Measurements from ENCODE around the gene COL28A1. TPM values are rescaled to one million over a fixed set of nuclear protein-coding genes. Genes with fewer than 3 reads are reported as not detected.
A peak's percentile ranks its signal among the peaks of the same experiment; 100 is the strongest.

The COL28A1 gene
- total and polyA plus RNA-seq, 5 donors from 2014 or later = 0.35 TPM; not detected in 4

GRCh38 chr7:7557252-7557651 lies 21.6 kb upstream of the COL28A1 start:
- Mint-ChIP-seq H3K4me1 (no peaks in the 10 kb centered on the region), H3K4me3 (no peak overlapping the region), H3K27me3 (peaks cover 10% of the 10 kb centered on the region), H3K36me3 (peaks cover 26% of the 10 kb centered on the region), H3K9me3 (peaks cover 0 to 22% (median 3%) of the 10 kb centered on the region in 7 donors), H3K27ac (no peak overlapping the region)
- DNase-seq (no peak), ATAC-seq (ENCODE audit: low read depth in 2 of 2) (no peak)
- Histone ChIP-seq H3K36me3 (ENCODE audit: control insufficient read depth, insufficient read depth, low read length) (no peaks in the 10 kb centered on the region), H3K4me1 (ENCODE audit: control insufficient read depth, insufficient read depth, low read length, poor library complexity, severe bottlenecking) (no peaks in the 10 kb centered on the region), H3K27me3 (ENCODE audit: control insufficient read depth, insufficient read depth, low read length) (peaks cover 4% of the 10 kb centered on the region), H3K27ac (ENCODE audit: insufficient read depth, low read length, poor library complexity, severe bottlenecking) (no peak overlapping the region), H3K9me3 (ENCODE audit: control insufficient read depth in 2 of 2, low read length in 2 of 2) (peaks cover 7 to 8% of the 10 kb centered on the region in 2 experiments), H3K4me3 (ENCODE audit: low read depth, low read length) (no peak overlapping the region)

- Mint-ChIP-seq H3K27ac (no peak overlapping the region), H3K27me3 (peaks cover 10% of the 10 kb centered on the region), H3K36me3 (peaks cover 28% of the 10 kb centered on the region), H3K4me3 (no peak overlapping the region), H3K9me3 (peaks cover 0 to 22% (median 3%) of the 10 kb centered on the region in 7 donors), H3K4me1 (no peaks in the 10 kb centered on the region)
- Histone ChIP-seq H3K27me3 (ENCODE audit: control insufficient read depth, insufficient read depth, low read length) (peaks cover 4% of the 10 kb centered on the region), H3K9me3 (ENCODE audit: control insufficient read depth in 2 of 2, low read length in 2 of 2) (peaks cover 7 to 8% of the 10 kb centered on the region in 2 experiments), H3K36me3 (ENCODE audit: control insufficient read depth, insufficient read depth, low read length) (no peaks in the 10 kb centered on the region), H3K4me3 (ENCODE audit: low read depth, low read length) (no peak overlapping the region), H3K27ac (ENCODE audit: insufficient read depth, low read length, poor library complexity, severe bottlenecking) (no peak overlapping the region), H3K4me1 (ENCODE audit: control insufficient read depth, insufficient read depth, low read length, poor library complexity, severe bottlenecking) (no peaks in the 10 kb centered on the region)
- ATAC-seq (ENCODE audit: low read depth in 2 of 2) (no peak), DNase-seq (no peak)
Observed at GRCh38 chr7:7556852-7557251, 21.2 kb upstream of the COL28A1 start.

GRCh38 chr7:7554649-7555575 lies 19.2 kb upstream of the COL28A1 start:
- DNase-seq (no peak), ATAC-seq (ENCODE audit: low read depth in 2 of 2) (no peak)
- Mint-ChIP-seq H3K27ac (no peak overlapping the region), H3K36me3 (peaks cover 26% of the 10 kb centered on the region), H3K4me1 (no peaks in the 10 kb centered on the region), H3K27me3 (peaks cover 10% of the 10 kb centered on the region), H3K4me3 (no peak overlapping the region), H3K9me3 (peaks cover 0 to 20% (median 2%) of the 10 kb centered on the region in 7 donors)
- Histone ChIP-seq H3K27me3 (ENCODE audit: control insufficient read depth, insufficient read depth, low read length) (peaks cover 4% of the 10 kb centered on the region), H3K4me3 (ENCODE audit: low read depth, low read length) (no peak overlapping the region), H3K4me1 (ENCODE audit: control insufficient read depth, insufficient read depth, low read length, poor library complexity, severe bottlenecking) (no peaks in the 10 kb centered on the region), H3K36me3 (ENCODE audit: control insufficient read depth, insufficient read depth, low read length) (no peaks in the 10 kb centered on the region), H3K9me3 (ENCODE audit: control insufficient read depth in 2 of 2, low read length in 2 of 2) (peaks cover 7 to 8% of the 10 kb centered on the region in 2 experiments), H3K27ac (ENCODE audit: insufficient read depth, low read length, poor library complexity, severe bottlenecking) (no peak overlapping the region)

GRCh38 chr7:7554021-7554432 lies 18.4 kb upstream of the COL28A1 start:
- peaks cover 22% of the 10 kb centered on the region for H3K36me3 Mint-ChIP-seq
- no peak overlapping the region for H3K27ac ChIP-seq (ENCODE audit: insufficient read depth, low read length, poor library complexity, severe bottlenecking)
- no peak overlapping the region for H3K4me3 ChIP-seq (ENCODE audit: low read depth, low read length)
- ATAC-seq (ENCODE audit: low read depth in 2 of 2) (no peak), DNase-seq (no peak)
- H3K9me3 ChIP-seq (ENCODE audit: control insufficient read depth in 2 of 2, low read length in 2 of 2) = peaks cover 2 to 7% of the 10 kb centered on the region in 2 experiments
- no peaks in the 10 kb centered on the region for H3K4me1 Mint-ChIP-seq
- H3K27ac Mint-ChIP-seq = peak overlapping the region in 1 of 3 donors; percentile 76
- no peaks in the 10 kb centered on the region for H3K36me3 ChIP-seq (ENCODE audit: control insufficient read depth, insufficient read depth, low read length)
- H3K27me3 Mint-ChIP-seq = peaks cover 8% of the 10 kb centered on the region
- peaks cover 4% of the 10 kb centered on the region for H3K27me3 ChIP-seq (ENCODE audit: control insufficient read depth, insufficient read depth, low read length)
- no peaks in the 10 kb centered on the region for H3K4me1 ChIP-seq (ENCODE audit: control insufficient read depth, insufficient read depth, low read length, poor library complexity, severe bottlenecking)
- H3K4me3 Mint-ChIP-seq = no peak overlapping the region
- peaks cover 0 to 14% (median 2%) of the 10 kb centered on the region in 7 donors for H3K9me3 Mint-ChIP-seq

GRCh38 chr7:7553386-7553785 lies 17.7 kb upstream of the COL28A1 start:
- Mint-ChIP-seq H3K36me3 (peaks cover 18% of the 10 kb centered on the region), H3K9me3 (peaks cover 0 to 8% (median 1%) of the 10 kb centered on the region in 7 donors), H3K27ac (no peak overlapping the region), H3K4me1 (no peaks in the 10 kb centered on the region), H3K4me3 (no peak overlapping the region), H3K27me3 (peaks cover 4% of the 10 kb centered on the region)
- Histone ChIP-seq H3K4me1 (ENCODE audit: control insufficient read depth, insufficient read depth, low read length, poor library complexity, severe bottlenecking) (no peaks in the 10 kb centered on the region), H3K27ac (ENCODE audit: insufficient read depth, low read length, poor library complexity, severe bottlenecking) (no peak overlapping the region), H3K36me3 (ENCODE audit: control insufficient read depth, insufficient read depth, low read length) (no peaks in the 10 kb centered on the region), H3K9me3 (ENCODE audit: control insufficient read depth in 2 of 2, low read length in 2 of 2) (peaks cover 0 to under 1% of the 10 kb centered on the region in 2 experiments), H3K27me3 (ENCODE audit: control insufficient read depth, insufficient read depth, low read length) (peaks cover under 1% of the 10 kb centered on the region), H3K4me3 (ENCODE audit: low read depth, low read length) (no peak overlapping the region)
- ATAC-seq (ENCODE audit: low read depth in 2 of 2) (no peak), DNase-seq (no peak)

- no peak overlapping the region for H3K4me3 ChIP-seq (ENCODE audit: low read depth, low read length)
- peaks cover 14% of the 10 kb centered on the region for H3K36me3 Mint-ChIP-seq
- H3K27ac ChIP-seq (ENCODE audit: insufficient read depth, low read length, poor library complexity, severe bottlenecking) = no peak overlapping the region
- peaks cover 4% of the 10 kb centered on the region for H3K27me3 Mint-ChIP-seq
- H3K36me3 ChIP-seq (ENCODE audit: control insufficient read depth, insufficient read depth, low read length) = no peaks in the 10 kb centered on the region
- no peaks in the 10 kb centered on the region for H3K9me3 ChIP-seq (ENCODE audit: control insufficient read depth in 2 of 2, low read length in 2 of 2)
- H3K27ac Mint-ChIP-seq = no peak overlapping the region
- no peaks in the 10 kb centered on the region for H3K4me1 Mint-ChIP-seq
- no peaks in the 10 kb centered on the region for H3K27me3 ChIP-seq (ENCODE audit: control insufficient read depth, insufficient read depth, low read length)
- ATAC-seq (ENCODE audit: low read depth in 2 of 2) (no peak), DNase-seq (no peak)
- H3K9me3 Mint-ChIP-seq = no peaks in the 10 kb centered on the region
- H3K4me1 ChIP-seq (ENCODE audit: control insufficient read depth, insufficient read depth, low read length, poor library complexity, severe bottlenecking) = no peaks in the 10 kb centered on the region
- H3K4me3 Mint-ChIP-seq = no peak overlapping the region
Observed at GRCh38 chr7:7552199-7552598, 16.5 kb upstream of the COL28A1 start.

- Histone ChIP-seq H3K4me1 (ENCODE audit: control insufficient read depth, insufficient read depth, low read length, poor library complexity, severe bottlenecking) (no peaks in the 10 kb centered on the region), H3K4me3 (ENCODE audit: low read depth, low read length) (no peak overlapping the region), H3K36me3 (ENCODE audit: control insufficient read depth, insufficient read depth, low read length) (no peaks in the 10 kb centered on the region), H3K9me3 (ENCODE audit: control insufficient read depth in 2 of 2, low read length in 2 of 2) (no peaks in the 10 kb centered on the region), H3K27ac (ENCODE audit: insufficient read depth, low read length, poor library complexity, severe bottlenecking) (no peak overlapping the region), H3K27me3 (ENCODE audit: control insufficient read depth, insufficient read depth, low read length) (no peaks in the 10 kb centered on the region)
- DNase-seq = no peak
- no peak overlapping the region for H3K4me3 Mint-ChIP-seq
- peaks cover 14% of the 10 kb centered on the region for H3K36me3 Mint-ChIP-seq
- peaks cover 4% of the 10 kb centered on the region for H3K27me3 Mint-ChIP-seq
- no peak for ATAC-seq (ENCODE audit: low read depth in 2 of 2)
- H3K9me3 Mint-ChIP-seq = no peaks in the 10 kb centered on the region
- H3K4me1 Mint-ChIP-seq = no peaks in the 10 kb centered on the region
- H3K27ac Mint-ChIP-seq = no peak overlapping the region
Observed at GRCh38 chr7:7550663-7551062, 15.0 kb upstream of the COL28A1 start.

- no peaks in the 10 kb centered on the region for H3K27me3 ChIP-seq (ENCODE audit: control insufficient read depth, insufficient read depth, low read length)
- Mint-ChIP-seq H3K27me3 (no peaks in the 10 kb centered on the region), H3K4me1 (no peaks in the 10 kb centered on the region), H3K9me3 (no peaks in the 10 kb centered on the region), H3K36me3 (peaks cover 5% of the 10 kb centered on the region), H3K27ac (no peak overlapping the region), H3K4me3 (no peak overlapping the region)
- H3K27ac ChIP-seq (ENCODE audit: insufficient read depth, low read length, poor library complexity, severe bottlenecking) = no peak overlapping the region
- no peak for ATAC-seq (ENCODE audit: low read depth in 2 of 2)
- no peaks in the 10 kb centered on the region for H3K36me3 ChIP-seq (ENCODE audit: control insufficient read depth, insufficient read depth, low read length)
- no peak overlapping the region for H3K4me3 ChIP-seq (ENCODE audit: low read depth, low read length)
- DNase-seq = no peak
- H3K4me1 ChIP-seq (ENCODE audit: control insufficient read depth, insufficient read depth, low read length, poor library complexity, severe bottlenecking) = no peaks in the 10 kb centered on the region
- no peaks in the 10 kb centered on the region for H3K9me3 ChIP-seq (ENCODE audit: control insufficient read depth in 2 of 2, low read length in 2 of 2)
Observed at GRCh38 chr7:7548407-7548806, 12.7 kb upstream of the COL28A1 start.
